Measurements from ENCODE around the gene POU2F3.

The POU2F3 gene

GRCh38 chr11:120344302-120345004 lies 104.5 kb downstream of the POU2F3 start:
- FAIRE-seq = no peak

GRCh38 chr11:120346233-120346632 lies 106.3 kb downstream of the POU2F3 start:
- FAIRE-seq = no peak

- FAIRE-seq = peak; percentile 12
These were observed 110.7 kb downstream of the POU2F3 start for GRCh38 chr11:120350637-120351036.

GRCh38 chr11:120352405-120352804 lies 112.5 kb downstream of the POU2F3 start:
- FAIRE-seq = no peak

GRCh38 chr11:120354068-120354467 lies 114.1 kb downstream of the POU2F3 start:
- no peak for FAIRE-seq

- no peak for FAIRE-seq
These were observed 114.8 kb downstream of the POU2F3 start for GRCh38 chr11:120354779-120355178.

- no peak for FAIRE-seq
These were observed 117.7 kb downstream of the POU2F3 start for GRCh38 chr11:120357620-120358019.

- FAIRE-seq = no peak
These were observed 118.8 kb downstream of the POU2F3 start for GRCh38 chr11:120358729-120359128.

- no peak for FAIRE-seq
These were observed 123.5 kb downstream of the POU2F3 start for GRCh38 chr11:120363436-120363835.

GRCh38 chr11:120365512-120365911 lies 125.6 kb downstream of the POU2F3 start:
- FAIRE-seq = no peak

Data from endometrium (tissue), 2 donors.